ENCODE measurements around the gene LAMC1.

LAMC1 gene

DNA sequence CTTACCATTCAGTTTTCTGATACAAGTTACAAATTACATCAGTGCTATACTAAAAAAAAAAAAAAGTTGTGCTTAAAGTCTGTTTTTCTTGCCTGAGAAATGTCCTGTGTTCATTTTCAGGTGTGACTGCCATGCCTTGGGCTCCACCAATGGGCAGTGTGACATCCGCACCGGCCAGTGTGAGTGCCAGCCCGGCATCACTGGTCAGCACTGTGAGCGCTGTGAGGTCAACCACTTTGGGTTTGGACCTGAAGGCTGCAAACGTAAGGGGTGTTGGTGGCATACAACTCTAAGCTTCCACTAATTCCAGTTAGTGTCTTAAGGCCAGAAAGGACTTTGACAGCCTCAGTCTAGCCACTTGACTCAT lies 102.8 kb downstream of the LAMC1 start:
- Histone ChIP-seq H4K20me1 (ENCODE audit: low read depth, low read length) (no peaks in the 10 kb centered on the region), H3K79me2 (ENCODE audit: insufficient read depth, low read length) (no peaks in the 10 kb centered on the region), H2AFZ (ENCODE audit: low read depth, low read length, severe bottlenecking) (no peak overlapping the region), H3F3A (ENCODE audit: insufficient read depth) (no peaks in the 10 kb centered on the region), H3K36me3 (ENCODE audit: low read length) (0 out of 2 replicates have a peak, but pooled peaks cover 7% of the 10 kb centered on the region), H3K9me3 (ENCODE audit: insufficient read depth, low read length) (no peaks in the 10 kb centered on the region), H3K4me3 (ENCODE audit: insufficient read depth, low read length, poor library complexity, severe bottlenecking) (no peak overlapping the region), H3K4me2 (ENCODE audit: low read depth, low read length, poor library complexity, severe bottlenecking) (no peak overlapping the region), H3K27ac (ENCODE audit: low read depth, low read length) (no peak overlapping the region), H3K9me2 (replicated peaks; ENCODE audit: insufficient read depth, low read length) (no peaks in the 10 kb centered on the region), H3K27me3 (ENCODE audit: low read length) (no peaks in the 10 kb centered on the region), H3K9ac (ENCODE audit: low read length) (no peak overlapping the region)
- TF ChIP-seq, protein P1, sequence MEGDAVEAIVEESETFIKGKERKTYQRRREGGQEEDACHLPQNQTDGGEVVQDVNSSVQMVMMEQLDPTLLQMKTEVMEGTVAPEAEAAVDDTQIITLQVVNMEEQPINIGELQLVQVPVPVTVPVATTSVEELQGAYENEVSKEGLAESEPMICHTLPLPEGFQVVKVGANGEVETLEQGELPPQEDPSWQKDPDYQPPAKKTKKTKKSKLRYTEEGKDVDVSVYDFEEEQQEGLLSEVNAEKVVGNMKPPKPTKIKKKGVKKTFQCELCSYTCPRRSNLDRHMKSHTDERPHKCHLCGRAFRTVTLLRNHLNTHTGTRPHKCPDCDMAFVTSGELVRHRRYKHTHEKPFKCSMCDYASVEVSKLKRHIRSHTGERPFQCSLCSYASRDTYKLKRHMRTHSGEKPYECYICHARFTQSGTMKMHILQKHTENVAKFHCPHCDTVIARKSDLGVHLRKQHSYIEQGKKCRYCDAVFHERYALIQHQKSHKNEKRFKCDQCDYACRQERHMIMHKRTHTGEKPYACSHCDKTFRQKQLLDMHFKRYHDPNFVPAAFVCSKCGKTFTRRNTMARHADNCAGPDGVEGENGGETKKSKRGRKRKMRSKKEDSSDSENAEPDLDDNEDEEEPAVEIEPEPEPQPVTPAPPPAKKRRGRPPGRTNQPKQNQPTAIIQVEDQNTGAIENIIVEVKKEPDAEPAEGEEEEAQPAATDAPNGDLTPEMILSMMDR (IDR thresholded peaks at IDR 0.05; ENCODE audit: insufficient read depth, low read length, poor library complexity, severe bottlenecking), result no peak
- no peak for TF ChIP-seq EZH2phosphoT487 (conservative IDR thresholded peaks at IDR 0.05; ENCODE audit: low read length)

GRCh38 chr1:183126528-183126927 lies 103.3 kb downstream of the LAMC1 start:
- Histone ChIP-seq H3K4me3 (ENCODE audit: insufficient read depth, low read length, poor library complexity, severe bottlenecking) (no peak overlapping the region), H2AFZ (ENCODE audit: low read depth, low read length, severe bottlenecking) (no peak overlapping the region), H3K9ac (ENCODE audit: low read length) (no peak overlapping the region), H3K9me3 (ENCODE audit: insufficient read depth, low read length) (no peaks in the 10 kb centered on the region), H3K9me2 (replicated peaks; ENCODE audit: insufficient read depth, low read length) (no peaks in the 10 kb centered on the region), H3K36me3 (ENCODE audit: low read length) (0 out of 2 replicates have a peak, but pooled peaks cover 7% of the 10 kb centered on the region), H3K79me2 (ENCODE audit: insufficient read depth, low read length) (no peaks in the 10 kb centered on the region), H3F3A (ENCODE audit: insufficient read depth) (no peaks in the 10 kb centered on the region), H3K27me3 (ENCODE audit: low read length) (no peaks in the 10 kb centered on the region), H3K4me2 (ENCODE audit: low read depth, low read length, poor library complexity, severe bottlenecking) (no peak overlapping the region), H4K20me1 (ENCODE audit: low read depth, low read length) (no peaks in the 10 kb centered on the region), H3K27ac (ENCODE audit: low read depth, low read length) (no peak overlapping the region)
- TF ChIP-seq, protein P1 (IDR thresholded peaks at IDR 0.05; ENCODE audit: insufficient read depth, low read length, poor library complexity, severe bottlenecking), result no peak
- TF ChIP-seq EZH2phosphoT487 (conservative IDR thresholded peaks at IDR 0.05; ENCODE audit: low read length), result no peak

GRCh38 chr1:183129921-183130690 lies 106.9 kb downstream of the LAMC1 start:
- H3K9me3 ChIP-seq (ENCODE audit: insufficient read depth, low read length), result no peaks in the 10 kb centered on the region

More at GRCh38 chr1:183129921-183130690, 106.9 kb downstream of the LAMC1 start:
- Histone ChIP-seq H3F3A (ENCODE audit: insufficient read depth) (no peaks in the 10 kb centered on the region), H3K27ac (ENCODE audit: low read depth, low read length) (no peak overlapping the region), H3K9ac (ENCODE audit: low read length) (no peak overlapping the region), H3K27me3 (ENCODE audit: low read length) (no peaks in the 10 kb centered on the region), H3K9me2 (replicated peaks; ENCODE audit: insufficient read depth, low read length) (no peaks in the 10 kb centered on the region), H3K36me3 (ENCODE audit: low read length) (peaks cover 15% of the 10 kb centered on the region; the same call in 1 of the 2 replicates), H4K20me1 (ENCODE audit: low read depth, low read length) (no peaks in the 10 kb centered on the region), H2AFZ (ENCODE audit: low read depth, low read length, severe bottlenecking) (no peak overlapping the region), H3K79me2 (ENCODE audit: insufficient read depth, low read length) (no peaks in the 10 kb centered on the region), H3K4me3 (ENCODE audit: insufficient read depth, low read length, poor library complexity, severe bottlenecking) (no peak overlapping the region), H3K4me2 (ENCODE audit: low read depth, low read length, poor library complexity, severe bottlenecking) (no peak overlapping the region)
- TF ChIP-seq EZH2phosphoT487 (conservative IDR thresholded peaks at IDR 0.05; ENCODE audit: low read length), result no peak
- TF ChIP-seq, protein P1 (IDR thresholded peaks at IDR 0.05; ENCODE audit: insufficient read depth, low read length, poor library complexity, severe bottlenecking), result no peak
